GM19467 (cell line): ENCODE measurements around the gene AMDHD2.

ENCODE experiments used
- ATAC-seq: cut with Tn5 transposase; IDR thresholded peaks from one replicate; pipeline ENCODE4 v1.9.1; 2021; ENCODE audit warnings: mild to moderate bottlenecking, moderate library complexity; ENCODE audit not compliant: unreplicated experiment

The AMDHD2 gene

DNA sequence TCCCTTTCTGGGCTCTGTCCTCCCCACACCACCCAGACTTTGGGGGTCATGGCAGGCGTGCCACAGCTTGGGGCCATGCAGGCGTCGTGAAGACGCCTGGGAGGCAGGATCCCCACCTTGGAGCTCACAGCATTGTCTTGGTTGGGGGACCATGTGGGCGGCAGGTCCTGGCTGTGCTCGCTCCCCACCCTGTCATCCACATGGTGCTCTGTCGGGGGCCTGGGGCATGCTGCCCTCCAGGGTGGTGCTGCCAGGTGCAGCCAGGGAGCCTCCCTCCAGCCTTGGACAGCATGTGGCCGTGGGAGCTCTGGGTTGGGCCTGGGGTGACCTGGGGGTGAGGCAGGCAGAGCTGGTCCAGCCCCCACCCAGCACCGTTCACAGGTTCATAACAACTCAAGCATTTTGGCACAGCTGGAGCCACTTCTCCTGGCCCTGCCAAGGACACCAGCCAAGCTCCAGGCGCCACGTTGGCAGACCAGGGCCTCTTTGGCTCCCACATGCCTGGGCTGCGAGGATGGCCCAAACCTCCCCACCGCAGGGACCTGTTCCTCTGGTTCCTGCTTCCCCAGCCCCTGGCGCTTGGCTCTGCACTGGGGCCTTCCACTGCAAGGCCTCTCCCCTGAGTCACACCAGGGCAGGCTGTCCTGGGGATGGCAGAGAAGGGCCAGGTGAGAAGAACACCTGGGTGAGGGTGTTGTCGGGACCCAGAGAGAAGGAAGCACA, 21.5 kb upstream of the AMDHD2 start:
- no peak for ATAC-seq

DNA sequence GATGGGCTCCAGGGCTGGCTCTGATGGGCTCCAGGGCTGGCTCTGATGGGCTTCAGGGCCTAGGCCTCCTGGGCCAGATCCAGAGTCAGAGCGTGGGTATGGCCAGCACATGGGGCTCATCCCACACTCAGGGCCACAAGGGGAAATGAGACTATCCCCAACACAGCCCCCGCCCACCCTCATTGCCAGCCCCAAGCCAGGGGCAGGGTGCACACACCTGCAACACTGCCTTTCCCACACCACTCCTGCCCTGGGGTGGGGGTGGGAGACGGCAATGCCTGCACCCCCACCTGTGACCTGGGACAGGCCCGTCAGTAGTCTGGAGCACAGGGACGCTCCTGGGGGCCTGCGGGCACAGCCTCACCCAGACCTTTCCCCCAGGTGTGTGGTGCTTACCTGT, 20.7 kb upstream of the AMDHD2 start:
- ATAC-seq: no peak

DNA sequence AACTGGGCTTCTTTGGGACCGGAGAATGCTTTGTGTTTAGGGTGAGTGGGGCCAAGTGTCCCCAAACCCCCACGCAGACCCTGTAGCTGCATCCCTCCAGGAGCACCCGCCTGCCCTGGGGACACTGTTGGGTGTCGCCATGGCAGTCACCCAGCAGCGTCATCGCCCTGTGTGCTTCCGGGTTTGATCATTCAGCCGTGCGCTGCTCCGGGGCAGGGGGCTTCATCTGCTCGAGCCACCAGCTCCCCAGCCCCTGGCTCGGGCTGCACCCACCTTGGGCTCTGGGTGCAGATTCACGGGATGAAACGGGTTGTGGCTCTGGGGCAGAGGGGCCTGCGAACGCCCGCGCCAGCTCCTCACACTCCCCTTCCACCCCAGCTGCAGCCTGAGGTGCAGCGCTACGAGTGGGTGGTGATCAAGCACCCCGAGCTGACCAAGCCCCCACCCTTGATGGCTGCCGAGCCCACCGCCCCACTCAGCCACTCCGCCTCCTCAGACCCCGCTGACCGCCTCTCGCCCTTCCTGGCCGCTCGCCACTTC, 20.2 kb upstream of the AMDHD2 start:
- no peak for ATAC-seq

DNA sequence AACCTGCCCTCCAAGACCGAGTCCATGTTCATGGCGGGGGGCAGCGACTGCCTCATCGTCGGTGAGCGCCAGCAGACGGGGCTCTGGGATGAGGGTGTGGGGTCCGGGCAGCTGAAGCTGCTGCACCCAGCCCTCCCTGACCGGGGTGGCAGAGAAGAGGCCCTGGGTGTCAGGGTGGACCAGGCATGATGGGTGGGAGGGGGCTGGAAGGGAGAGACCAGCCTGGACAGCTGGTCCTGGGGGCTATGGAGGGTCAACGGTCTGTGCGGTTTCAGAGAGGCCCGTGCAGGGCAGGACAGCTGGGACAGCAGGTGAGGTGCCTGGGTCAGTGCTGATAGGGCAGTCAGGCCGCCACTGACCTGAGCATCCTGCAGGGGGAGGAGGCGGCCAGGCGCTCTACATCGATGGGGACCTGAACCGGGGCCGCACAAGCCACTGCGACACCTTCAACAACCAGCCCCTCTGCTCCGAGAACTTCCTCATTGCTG, 19.7 kb upstream of the AMDHD2 start:
- ATAC-seq: no peak

DNA sequence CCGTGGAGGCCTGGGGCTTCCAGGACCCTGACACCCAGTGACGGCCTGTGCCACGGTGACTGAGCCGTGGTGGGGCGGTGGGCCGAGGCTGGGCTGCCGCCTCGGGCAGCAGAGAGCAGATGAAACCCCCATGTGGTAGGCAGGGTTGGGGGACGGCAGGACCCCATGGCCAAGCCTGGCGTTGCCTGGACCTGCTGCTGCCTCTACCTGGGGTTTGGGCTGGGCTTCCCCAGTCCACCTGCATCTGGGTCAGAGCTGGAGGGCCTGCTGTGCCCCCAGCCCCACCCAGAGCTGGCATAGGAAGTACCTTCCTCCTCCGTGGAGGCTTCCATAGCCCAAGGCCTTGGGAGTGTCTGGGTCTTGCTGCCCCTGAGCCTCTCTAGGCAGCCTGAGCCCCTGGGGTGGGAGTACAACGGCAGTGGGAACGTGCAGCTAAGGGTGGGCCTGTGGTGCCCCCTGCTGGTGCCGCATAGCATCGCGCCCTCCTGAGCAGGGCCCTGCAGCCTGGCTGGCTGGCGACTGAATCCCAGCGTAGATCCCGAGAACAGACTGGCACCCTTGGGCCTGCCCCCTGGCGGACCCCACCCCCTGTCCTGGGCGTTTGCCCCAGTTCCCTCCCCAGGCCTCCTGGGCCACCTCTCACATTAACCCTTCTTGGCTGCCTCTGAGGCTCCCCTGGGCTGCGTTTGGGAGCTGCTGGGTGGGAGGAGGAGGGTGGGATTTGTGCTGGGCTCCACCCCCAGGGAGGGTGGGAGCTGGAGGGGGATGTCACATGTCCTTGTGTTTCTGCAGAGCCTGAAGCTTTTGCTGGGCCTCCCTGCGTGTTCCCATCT, 19.0 kb upstream of the AMDHD2 start:
- no peak for ATAC-seq

GRCh38 chr16:2501946-2502895, 17.9 kb upstream of the AMDHD2 start:
- no peak for ATAC-seq

GRCh38 chr16:2505695-2506094, 14.5 kb upstream of the AMDHD2 start:
- ATAC-seq: no peak

DNA sequence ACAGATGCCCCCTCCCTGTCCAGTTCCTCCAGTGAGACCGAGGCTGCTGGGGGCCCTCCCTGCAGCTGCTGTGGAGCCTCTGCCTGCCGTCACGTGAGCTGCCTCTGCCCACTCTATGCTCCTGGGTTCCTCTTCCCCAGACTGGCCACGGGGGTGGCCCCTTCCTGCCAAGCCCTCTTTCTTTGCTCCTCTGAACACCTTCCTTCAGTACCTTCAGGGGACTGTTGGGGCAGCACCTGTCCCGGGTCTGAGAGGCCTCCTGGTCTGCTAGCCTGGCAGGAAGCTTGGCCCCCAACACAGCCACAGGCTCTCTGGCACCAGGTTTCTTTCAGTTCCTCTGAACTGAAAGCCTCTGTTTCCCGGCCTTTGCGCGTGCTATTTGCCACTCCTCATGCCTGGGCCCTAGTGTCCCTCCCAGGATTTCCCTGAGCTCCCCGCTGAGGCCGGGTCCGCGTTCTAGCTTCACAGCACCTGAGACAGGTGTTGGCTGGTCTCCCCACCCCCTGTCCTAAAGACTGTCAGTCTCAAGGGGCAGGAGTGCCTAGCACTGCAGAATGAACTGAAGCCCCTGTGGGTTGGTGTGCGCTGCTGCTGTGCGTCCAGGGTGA, 13.0 kb upstream of the AMDHD2 start:
- ATAC-seq: peak; percentile 49

DNA sequence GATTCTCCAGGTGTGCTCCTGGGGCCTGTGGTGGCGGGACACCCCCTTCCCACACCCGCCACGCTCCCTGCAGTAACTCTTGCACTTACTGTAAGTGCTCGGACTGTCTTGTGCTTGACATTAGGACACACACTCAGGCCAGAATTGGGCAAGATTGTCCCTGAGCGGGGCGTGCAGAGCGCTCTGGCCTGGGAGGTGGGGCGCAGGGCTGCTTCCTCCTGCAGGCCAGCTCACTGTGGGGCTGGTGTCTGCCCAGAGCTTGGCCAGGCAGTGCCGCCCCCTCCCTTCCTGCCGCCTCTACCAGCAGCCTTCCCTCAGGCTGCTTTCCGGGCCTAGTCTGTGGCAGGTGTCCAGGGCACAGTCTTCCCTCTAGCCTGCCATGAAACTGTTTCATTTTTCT, 12.5 kb upstream of the AMDHD2 start:
- peak; percentile 6 for ATAC-seq

DNA sequence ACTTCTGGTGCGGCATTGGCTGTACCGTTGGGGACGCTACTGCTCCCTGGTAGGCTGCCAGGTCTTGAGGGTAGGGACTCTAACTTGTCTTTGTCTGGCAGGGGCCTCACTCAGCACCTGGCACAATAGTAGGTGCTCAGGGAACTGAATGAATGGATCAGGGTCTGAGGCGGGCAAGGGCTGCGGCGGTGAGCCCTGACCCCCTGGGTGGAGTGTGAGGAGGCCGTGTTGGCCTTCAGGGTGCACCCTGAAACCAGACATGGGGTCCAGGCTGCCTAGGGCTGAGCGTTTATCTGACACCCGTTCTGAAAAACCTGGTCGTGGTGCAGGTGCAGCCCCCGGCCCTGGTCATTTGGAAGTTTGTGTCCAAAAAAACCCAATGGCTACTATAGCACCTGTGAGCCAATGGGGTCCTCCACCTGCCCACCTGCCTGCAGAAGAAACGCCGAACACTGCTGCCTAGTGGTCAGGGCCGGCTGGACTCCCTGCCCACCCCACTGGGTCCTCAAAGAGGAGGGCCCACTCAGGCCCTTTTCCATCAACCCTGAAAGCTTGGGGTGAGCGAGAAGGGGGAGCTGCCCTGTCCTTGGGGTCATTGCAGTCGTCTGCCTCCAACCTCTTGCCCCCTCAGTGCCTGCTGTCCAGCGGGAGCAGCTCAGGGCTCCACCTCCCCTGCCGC, 11.3 kb upstream of the AMDHD2 start:
- ATAC-seq: no peak

GRCh38 chr16:2511128-2511800, 8.9 kb upstream of the AMDHD2 start:
- ATAC-seq: no peak

DNA sequence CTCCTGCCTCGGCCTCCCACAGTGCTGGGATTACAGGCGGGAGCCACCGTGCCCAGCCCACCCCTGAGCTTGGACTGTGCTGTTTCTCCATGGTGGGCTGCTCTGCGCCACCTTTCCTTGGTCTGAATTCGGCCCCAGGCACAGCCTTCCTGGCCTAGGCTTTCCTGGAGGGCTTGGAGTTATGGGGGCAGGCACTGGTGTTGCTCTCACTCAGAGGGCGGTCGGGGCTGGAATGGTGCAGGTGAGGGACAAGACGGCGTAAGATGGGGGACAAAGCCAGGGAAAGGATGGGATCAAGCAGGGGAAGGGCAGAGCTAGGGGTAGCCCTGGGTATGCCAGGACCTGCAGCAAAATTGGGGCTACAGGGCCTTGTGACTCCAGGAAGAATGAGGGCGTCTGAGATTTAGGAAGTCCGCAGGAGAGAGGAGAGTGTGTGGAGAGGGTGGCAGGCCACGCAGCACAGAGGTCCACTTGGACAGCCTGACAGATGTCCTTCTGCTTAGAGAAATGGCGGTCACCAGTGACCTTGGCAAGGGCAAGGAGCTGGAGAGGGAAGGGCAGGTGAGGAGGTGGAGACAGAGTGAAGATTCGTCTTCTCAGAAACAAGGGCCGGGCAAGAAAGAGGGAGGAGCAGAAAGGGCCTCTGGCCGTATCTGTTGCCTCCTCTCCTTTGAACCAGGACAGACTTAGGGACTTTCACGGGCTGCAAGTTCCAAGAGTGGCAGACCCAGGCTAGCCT, 8.0 kb upstream of the AMDHD2 start:
- ATAC-seq: no peak

GRCh38 chr16:2512735-2513404, 7.3 kb upstream of the AMDHD2 start:
- no peak for ATAC-seq

GRCh38 chr16:2513405-2514332, 6.5 kb upstream of the AMDHD2 start, which contains the start of gene ATP6V0C:
TSS of gene ATP6V0C (plus strand) at chr16:2513952. CDS start at chr16:2514104, 152 bp downstream.
- ATAC-seq: peak; percentile 60

- no peak for ATAC-seq
Observed at GRCh38 chr16:2514333-2515179, 5.6 kb upstream of the AMDHD2 start.
